Measurements from ENCODE around the gene SCRN1.

Gene SCRN1

DNA sequence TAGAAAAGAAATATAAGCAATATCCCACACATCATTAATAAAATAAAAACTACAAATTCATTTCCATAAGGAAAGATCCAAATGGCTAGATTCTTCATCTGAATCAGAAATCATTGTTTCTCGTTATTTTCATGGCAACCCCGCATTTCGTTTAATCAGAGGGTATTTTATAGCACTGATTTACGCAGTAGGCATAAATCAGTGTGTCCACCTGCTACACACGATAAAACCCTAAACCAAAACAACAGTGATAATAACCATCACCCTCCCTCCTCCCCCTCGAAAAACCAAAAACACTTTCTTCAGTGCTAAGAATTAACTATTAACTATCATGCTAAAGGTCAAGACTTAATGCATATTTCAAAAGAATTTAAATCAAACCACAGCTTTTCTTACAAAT is 20.4 kb upstream of the SCRN1 start:
- no peak for DNase-seq

DNA sequence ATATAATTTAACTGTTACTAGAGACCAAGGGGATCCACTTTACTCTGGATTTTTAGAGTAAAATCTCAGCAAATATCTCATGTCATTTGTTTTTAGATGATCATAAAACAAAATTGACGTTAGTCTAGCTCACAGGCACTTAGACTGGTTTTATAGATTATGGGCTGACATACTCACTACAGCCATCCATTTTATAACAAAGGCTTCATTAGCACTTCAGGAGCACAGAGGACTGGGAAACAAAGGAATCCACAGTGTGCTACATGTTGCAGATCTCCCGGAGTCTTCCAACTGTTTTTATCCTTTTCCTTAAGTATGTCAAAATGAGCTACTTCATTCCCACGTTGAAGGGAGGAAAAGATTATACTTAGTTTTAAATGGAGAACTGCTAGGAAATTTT is 15.9 kb upstream of the SCRN1 start:
- no peak for DNase-seq

DNA sequence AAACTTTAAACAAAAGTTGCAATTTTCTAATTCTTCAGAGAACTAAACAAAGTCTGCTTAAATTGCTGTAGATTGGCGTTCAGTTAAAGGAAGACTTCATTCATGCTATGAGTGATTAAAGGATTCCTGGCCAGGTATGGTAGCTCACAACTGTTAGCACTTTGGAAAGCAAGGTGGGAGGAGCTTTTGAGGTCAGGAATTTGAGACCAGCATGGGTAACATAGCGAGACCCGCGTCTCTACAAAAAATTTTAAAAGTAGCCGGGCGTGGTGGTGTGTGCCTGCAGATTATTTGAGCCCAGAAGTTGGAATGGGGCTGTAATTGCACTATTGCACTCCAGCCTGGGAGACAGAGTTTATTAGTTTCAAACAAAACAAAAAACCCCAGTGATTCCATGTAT is 13.5 kb upstream of the SCRN1 start:
- DNase-seq: no peak

DNA sequence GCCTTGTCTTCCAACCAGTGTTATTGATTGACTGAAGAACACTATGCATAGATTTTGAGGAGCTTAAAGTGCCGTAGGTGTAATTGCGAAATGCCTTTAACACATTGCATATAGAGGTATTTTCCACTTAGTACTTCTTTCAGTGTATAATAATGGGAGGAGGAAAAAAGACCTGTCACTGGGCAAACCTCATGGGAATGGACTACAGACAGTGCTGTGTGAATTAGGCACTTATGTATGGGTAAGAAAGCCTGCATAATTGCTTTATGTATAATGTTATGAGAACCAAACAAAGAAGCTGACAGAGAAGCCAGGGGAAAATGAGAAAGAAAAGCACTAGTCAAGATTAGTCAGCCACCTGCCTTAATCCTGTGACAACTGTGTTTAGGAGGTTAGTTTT is 12.4 kb upstream of the SCRN1 start:
- DNase-seq: no peak

DNA sequence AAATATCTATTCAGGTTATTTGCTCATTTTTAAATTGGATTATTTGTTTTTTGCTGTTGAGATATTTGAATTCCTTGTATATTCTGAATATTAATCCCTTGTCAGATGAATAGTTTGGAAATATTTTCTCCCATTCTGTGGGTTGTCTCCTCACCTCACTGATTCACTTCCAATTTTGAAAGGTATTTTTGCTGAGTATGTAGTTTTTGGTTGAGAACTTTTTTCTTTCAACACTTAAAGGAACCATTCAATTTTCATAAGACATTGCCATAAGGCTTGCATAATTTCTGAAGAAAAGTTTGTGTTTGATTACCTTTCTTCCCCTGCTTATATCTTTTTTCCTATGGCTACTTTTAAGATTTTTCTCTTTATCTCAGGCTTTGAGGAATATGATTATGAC is 8.9 kb upstream of the SCRN1 start:
- DNase-seq: no peak

DNA sequence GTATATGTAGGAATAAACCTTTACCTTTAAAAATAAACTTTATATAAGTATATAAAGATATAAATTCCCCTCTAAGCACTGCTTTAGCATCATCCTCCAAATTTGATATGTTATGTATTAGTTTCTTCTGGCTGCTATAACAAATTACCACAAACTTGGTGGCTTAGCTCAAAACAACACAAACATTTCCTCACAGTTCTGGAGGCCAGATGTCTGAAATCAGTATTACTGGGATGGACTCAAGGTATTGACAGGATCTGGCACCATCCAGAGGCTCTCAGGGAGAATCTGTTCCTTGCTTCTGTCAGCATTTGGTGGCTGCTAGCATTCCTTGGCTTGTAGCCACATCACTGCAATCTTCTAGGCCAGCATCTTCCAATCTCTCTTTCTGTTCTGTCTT is 6.7 kb upstream of the SCRN1 start:
- DNase-seq: no peak

DNA sequence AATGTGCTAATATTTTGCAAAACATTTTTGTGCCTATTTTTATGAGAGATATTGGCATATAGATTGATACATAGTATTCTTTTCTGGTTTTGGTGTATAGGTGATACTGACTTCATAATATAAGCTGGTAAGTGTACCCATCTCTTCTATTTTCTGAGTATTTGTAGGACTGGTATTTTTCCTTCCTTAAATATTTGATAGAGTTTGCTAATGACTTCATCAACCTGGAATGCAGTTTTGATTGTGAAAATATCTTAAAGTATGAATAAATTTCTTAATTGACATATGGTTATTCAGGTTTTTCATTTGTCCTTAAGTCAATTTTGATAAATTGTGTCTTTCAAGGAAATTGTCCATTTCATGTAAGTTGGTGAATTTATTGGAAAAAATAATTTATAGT is 6.1 kb upstream of the SCRN1 start:
- DNase-seq: no peak

DNA sequence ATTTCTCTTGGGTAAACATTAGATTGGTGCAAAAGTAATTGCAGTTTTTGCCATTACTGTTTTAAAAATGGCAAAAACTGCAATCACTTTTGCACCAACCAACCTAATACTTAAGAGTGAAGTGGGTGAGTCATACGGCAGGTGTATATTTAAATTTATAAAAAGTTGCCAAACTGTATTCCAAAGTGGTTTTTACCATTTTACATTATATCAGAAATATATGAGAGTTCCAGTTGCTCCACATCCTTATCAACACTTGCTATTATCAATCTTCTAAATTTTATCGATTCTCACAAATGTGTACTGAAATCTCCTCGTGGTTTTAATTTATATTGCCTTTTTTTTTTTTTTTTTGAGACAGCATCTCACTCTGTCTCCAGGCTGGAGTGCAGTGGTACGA is 3.5 kb upstream of the SCRN1 start:
- DNase-seq: no peak

DNA sequence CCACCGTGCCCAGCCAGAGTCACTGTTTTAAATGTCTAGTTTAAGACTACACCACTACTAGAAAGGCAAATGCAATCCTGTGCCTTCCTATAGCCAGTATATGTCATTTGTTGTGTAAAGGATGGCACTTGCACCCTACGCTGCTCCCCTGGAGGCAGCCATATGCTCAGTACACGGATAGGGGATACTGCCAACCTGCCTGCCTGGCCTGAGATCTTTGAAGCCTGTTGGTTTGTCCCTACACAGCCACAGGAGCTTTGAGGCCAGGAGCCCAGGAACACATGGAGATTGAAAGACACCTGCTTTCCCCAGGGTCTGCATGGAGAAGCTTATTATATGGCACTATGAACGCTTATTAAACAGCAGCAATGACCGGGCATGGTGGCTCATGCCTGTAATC is 2.3 kb upstream of the SCRN1 start:
- DNase-seq: no peak

DNA sequence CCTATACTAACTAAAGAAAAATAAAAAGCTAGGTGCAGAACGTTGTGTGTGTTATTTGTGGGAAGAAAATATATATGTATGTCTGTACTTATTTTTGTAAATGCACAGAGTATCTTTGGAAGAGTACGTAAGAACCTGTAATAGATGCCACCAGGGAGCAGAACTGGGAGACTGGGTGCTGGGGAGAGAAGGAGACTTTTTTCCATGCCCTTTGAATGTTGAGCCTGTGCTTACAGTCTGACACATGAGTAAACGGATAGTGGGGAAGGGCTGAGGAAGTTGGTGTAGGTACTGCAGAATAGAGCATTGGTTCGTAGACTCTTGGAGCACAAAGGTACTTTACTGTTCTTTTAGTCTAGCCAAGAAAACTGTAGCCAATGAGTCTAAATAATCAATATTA is 1.3 kb upstream of the SCRN1 start:
- no peak for DNase-seq

DNA sequence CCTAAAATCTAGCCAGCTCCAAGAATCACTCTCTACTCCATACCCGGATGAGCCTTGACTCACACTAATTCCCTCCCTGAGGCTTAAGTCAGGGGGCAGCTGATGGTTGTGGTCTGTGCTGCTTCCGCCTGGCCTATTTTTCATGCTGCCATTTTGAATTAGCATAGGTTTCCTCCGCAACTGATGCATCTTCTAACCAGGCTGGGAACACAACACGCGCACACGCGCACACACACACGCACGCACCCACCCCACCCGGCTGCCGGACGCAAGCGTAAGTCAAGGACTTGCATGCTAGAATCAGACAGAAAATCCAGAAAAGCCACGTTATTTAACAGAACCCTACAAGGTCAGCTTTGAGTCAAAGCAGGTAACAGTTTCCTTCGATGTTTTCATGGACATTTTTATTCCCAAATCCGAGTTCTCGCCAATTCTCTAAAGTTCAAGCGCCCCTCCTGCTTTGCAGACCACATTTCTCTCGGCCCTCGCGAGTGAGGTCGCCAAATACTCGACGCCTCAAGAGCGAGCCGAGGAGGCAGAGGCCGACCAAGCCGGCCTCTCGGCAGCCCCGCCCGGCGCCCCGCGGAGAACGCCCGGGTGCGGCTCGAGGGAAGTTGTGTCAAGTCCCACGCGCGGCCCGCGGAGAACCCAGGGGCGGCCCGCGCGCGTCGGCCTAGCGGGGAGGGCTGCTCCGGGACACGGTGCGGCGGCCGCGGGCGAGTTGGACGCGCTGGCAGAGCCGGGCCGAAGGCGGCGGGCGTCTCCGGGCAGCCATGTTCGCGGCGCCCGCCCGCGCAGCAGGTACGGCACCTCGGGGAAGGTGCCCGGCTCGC is 961 bp downstream of the SCRN1 start:
- peak in 37 of 56 donors; percentile 14 to 79 (median 48) for DNase-seq

DNA sequence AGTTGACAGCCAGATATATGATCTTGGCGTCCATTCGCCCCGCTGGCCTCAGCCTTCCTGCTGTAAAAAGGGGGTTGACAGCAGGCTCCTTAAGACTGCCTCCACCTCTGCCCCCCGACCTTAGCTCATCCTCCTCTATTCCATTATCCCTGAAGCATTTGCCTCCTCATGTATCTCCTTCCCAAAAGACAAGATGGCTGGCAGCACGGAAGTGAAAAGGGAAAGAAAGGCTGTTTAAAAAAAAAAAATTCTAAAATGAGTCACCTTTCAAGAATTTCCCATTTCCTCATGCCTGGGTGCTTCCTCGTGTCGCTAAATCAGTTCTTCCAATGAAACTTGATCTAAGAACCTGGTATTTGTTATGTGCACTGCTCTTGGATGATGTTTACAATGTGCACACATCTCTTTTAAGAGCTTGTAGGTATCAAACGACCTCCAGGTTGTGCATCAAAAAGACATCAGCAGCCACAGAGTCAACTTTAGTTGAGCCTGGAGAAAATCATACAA is 1.7 kb downstream of the SCRN1 start:
- peak in 1 of 56 donors; percentile 24 for DNase-seq

DNA sequence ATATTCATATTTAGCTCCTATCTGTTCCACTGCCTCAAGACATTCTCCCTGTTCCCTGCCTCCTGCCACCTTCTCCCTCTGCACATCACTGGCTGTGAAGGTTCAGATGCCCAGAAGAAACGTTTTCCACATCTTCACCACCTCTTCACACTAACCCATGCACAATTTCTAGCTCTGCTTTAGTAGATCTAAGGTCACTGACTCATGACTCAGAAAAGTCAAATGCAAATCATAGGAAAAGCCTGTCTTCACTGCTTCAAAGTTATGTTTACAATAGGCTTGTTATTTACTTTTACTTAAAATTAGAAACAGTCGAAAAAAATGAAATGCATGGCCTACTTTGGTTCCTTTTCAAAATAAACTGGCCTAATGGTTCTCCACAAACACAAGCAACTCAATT is 2.5 kb downstream of the SCRN1 start:
- no peak for DNase-seq

DNA sequence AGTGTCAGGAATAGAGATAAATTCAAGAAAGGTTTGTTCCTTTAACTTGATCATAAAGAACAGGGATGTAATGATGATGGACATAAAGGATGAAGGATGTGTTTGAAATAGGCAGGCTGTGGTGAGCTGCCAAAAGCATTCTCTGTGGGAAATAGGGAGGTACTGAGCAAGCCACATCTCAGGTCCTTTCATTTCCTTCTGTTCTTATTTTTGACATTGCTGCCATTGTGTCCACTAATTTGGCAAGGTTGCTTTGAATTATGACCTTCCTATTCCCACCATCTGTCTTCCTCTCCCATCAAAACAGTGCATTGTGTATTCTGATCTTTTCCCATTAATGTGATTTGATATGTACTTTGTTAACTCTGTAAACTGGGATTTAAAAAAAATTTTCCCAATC is 9.4 kb downstream of the SCRN1 start:
- no peak for DNase-seq

DNA sequence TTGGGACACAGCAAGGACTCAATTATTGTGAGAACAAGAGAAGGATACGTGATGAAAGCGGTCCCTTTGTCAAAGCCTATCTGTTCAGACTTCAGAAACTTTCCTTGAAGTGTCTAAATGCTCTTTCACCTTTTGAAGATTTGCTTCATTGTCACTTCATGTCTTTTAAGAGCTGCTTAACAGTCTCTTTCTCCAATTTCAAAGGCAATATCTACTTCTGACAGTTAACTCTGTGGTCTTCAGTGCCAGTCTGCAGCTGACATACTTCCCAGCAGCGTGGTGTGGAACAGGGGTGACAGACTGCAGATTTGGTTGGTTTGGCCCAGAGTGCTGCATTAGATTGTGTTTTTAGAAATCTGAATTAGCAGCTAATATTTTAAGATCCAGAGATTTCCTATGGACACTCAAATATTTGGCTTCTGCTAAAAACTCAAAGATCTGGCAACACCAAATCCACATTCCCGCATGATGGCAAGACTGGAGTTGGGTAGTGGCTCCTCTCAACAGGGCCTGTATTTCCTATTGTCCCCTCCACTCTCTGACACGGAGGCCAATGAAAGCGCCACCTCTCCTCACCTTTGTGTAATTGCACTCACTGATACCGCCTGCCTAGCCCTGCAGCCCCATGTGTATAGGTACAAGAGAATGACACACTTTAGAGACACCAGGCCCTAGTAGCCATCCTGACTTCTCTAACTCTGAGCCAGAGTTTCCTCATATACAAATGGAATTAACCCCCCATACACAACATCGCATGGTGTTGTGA is 11.5 kb downstream of the SCRN1 start:
- no peak for DNase-seq

DNA sequence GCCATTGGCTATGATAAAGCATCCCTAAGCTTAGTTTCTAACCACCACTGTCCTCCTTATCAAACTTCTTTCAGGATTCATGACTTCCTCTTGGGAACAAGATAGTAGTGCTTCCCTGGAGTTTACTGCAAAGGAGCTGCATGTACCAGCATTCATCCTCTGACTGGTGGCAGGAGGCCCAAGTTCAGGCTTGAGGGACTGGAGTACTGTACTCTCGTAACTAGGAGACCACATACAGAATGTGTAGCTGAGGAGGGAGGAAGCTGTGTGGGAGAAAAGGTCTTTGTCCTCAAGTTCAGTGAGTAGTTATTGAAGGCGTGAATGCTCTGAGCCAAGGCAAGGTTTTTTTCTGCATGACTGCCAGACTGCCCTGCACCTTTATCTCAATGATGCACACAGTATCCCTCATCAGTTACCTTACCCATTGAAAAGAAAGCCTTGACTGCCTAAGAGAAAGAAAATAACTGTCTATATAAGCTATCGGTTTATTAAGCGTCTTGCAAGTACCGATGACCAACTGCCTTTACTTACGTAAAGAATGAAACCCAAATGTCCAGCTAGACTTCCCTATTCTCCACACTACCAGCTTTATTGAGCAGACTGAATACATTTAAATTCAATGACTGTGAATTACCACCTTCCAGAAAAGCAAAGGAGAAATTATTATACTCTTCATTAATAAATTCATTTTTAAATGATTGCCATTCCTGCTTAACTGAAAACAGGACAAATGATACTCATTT is 12.8 kb downstream of the SCRN1 start:
- peak in 21 of 56 donors; percentile 12 to 57 (median 32) for DNase-seq

DNA sequence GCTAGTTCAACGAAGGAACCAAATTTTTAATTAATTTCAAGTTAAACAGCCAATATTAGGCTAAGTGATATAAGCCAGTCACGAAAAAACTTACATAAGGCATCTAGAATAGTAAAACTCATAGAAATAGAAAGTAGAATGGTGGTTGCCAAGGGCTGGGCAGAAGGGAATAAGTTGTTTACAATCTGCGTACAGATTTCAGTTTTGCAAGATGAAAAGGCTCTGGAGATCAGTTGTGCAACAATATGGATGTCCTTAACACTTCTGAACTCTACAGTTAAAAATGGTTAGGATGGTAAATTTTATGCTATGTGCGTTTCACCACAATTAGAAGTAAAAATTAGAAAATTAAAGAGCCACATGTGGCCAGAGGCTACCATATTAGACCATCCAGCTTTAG is 13.3 kb downstream of the SCRN1 start:
- no peak for DNase-seq

DNA sequence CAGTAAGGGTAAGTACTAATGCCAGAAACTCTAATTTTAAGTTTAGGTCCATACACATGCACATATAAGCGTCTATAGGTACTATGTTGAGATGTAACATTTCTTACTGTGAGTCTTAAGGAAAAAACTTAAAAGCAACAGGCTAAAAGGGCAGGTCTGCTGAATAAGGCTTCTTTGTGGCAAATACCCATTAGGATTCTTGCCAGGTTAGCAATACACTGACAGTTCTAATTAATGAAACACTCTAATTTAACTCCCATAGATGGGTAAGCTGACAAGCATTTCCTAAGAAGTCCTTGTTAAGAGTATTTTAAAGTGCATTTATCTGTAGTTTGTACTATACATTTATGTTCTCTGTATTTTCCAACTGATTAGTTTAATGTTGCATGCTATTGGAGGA is 14.0 kb downstream of the SCRN1 start:
- DNase-seq: no peak

DNA sequence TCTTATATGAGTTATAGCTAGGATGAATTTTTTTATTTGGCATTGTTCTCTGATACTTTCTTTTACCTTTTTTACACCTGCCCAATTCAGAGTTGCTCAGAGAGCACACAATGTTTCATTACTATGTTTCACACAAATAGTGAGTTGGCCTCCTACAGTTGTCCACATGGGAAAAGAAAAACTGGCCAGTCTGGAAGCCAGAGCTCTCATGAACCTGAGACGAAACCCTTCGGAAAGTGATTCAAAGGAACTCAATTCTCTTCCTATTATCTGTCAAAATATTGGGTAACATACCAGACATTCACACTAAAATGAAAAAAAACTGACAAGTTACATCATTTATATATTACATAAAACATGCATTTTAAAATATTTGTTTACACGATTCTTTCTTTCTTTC is 15.3 kb downstream of the SCRN1 start:
- no peak for DNase-seq

DNA sequence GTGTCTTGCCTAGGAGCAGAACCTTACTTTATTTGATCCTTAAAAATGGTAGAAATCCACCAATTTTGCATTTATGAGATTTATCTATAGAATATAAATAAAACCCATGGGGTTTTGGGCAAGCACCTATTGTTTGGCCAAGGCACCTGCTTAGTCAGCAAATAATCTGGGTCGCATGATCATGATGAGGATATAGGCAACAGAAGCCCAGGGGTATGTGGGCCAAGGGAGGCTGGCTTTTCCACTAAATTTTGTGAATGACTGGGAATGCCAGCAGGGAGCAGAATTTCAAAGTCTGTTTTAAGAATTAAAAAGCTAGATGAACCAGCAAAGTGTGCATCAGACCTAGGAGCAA is 17.3 kb downstream of the SCRN1 start:
- no peak for DNase-seq

DNA sequence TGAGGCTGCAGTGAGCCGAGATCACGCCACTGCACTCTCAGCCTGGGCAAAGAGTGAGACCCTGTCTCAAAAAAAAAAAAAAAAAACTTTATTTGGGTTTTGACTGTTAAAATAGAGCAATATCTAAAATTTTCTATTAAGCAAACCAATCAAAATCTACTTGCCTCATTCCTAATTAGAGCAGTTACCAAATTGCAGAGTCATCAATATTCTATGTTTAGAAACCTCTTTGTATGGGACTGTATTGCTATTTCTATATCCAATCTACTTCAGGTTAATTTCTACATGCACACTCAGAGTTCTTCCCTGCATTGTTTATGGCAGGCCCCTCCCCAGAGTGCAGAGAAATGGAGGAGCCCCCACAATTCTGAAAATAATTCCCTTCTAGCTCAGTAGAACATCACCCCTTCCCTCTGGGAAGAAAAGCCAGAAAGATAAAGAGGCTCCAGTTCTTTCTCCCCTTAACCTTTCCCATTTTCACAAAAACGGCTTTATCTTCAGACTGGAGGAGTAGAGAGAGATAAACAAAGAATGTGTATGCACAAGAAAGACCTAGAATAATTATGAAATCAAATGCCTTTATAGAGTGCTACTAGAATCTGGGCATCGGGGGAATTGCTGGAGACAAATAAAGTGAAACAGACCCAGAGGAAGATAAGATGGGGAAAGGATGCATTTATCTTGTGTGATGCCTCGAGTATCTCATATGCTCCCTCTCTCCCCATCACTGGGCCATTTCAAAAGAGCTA is 17.9 kb downstream of the SCRN1 start:
- no peak for DNase-seq

All from nucleus accumbens (tissue), 56 donors.